ENCODE results near the gene DDAH2. TPM values are rescaled to one million over a fixed set of nuclear protein-coding genes. Genes with fewer than 3 reads are reported as not detected.
A peak's percentile ranks its signal among the peaks of the same experiment; 100 is the strongest.

The DDAH2 gene
- total RNA-seq, 1 donor from 2014 or later = 194 TPM

DNA sequence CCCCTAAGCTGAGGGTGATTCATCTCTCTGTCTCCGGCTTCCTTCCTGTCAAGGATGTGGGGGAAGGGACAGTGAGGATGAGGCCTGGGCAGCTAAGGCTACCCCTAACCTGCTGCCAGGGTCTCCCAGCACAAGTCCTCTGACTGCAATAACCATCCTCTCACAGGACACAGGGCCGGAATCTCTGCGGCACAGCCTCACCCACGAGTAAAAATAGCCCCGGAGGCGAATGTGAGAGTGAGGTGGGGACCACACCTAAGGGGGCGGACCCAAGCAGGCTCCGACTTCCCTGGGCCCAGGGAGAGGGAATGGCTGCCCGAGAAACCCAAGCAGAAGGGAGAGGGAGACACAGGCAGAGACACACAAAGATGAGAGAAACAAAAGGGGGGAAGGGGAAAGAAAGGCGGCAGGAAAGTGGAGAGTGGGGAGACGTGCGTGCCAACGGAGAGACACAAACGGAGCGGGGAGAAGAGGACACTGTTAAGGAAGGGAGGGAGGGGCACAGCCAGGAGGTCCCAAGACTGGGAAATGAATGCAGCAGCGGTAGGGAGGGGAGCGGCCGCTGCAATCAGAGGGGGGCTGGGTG is 5.8 kb upstream of the DDAH2 start:
- Mint-ChIP-seq H3K4me3 (peak overlapping the region; percentile 93), H3K9me3 (no peaks in the 10 kb centered on the region), H3K4me1 (peaks cover 79% of the 10 kb centered on the region), H3K27me3 (ENCODE audit: low read depth) (no peaks in the 10 kb centered on the region), H3K27ac (ENCODE audit: unreplicated experiment) (peak overlapping the region; percentile 100), H3K36me3 (ENCODE audit: low read depth) (peaks cover 17% of the 10 kb centered on the region)
- no peak for DNase-seq (ENCODE audit: low read depth, low spot score)
- TF ChIP-seq, protein P1, sequence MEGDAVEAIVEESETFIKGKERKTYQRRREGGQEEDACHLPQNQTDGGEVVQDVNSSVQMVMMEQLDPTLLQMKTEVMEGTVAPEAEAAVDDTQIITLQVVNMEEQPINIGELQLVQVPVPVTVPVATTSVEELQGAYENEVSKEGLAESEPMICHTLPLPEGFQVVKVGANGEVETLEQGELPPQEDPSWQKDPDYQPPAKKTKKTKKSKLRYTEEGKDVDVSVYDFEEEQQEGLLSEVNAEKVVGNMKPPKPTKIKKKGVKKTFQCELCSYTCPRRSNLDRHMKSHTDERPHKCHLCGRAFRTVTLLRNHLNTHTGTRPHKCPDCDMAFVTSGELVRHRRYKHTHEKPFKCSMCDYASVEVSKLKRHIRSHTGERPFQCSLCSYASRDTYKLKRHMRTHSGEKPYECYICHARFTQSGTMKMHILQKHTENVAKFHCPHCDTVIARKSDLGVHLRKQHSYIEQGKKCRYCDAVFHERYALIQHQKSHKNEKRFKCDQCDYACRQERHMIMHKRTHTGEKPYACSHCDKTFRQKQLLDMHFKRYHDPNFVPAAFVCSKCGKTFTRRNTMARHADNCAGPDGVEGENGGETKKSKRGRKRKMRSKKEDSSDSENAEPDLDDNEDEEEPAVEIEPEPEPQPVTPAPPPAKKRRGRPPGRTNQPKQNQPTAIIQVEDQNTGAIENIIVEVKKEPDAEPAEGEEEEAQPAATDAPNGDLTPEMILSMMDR (conservative IDR thresholded peaks at IDR 0.05) = no peak

DNA sequence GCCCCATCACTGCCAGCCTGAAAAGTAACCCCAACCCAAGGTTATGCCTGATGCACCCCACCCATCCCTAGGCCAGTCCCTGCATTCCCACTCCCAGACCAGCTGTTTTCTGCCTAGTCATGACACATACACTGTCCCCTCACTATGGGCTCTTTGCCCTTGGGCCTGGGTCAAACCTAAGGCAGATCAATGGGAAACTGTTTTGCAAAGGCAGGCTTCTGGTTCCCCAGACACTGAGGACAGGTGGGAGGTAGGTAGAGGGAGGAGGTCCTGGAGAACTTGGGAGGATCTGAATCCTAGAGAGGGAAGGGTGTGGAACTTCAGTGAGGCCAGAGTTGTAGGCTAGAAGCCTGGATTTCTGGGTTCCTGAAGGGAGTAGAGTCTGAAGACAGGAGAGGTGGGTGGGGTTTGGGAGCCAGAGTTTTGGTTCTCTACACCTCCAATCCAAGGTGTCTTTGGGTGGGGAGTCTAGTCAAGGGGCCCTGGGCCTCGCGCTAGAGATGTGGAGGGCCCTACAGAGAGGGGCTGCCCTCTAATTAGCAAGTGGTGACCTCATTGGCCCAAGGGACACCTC is 5.2 kb upstream of the DDAH2 start:
- Mint-ChIP-seq H3K36me3 (ENCODE audit: low read depth) (peaks cover 19% of the 10 kb centered on the region), H3K27ac (ENCODE audit: unreplicated experiment) (peak overlapping the region; percentile 93), H3K27me3 (ENCODE audit: low read depth) (peaks cover 2% of the 10 kb centered on the region), H3K4me1 (peaks cover 75% of the 10 kb centered on the region), H3K4me3 (peak overlapping the region; percentile 93), H3K9me3 (no peaks in the 10 kb centered on the region)
- TF ChIP-seq, protein P1 (conservative IDR thresholded peaks at IDR 0.05) = no peak
- DNase-seq (ENCODE audit: low read depth, low spot score) = no peak

DNA sequence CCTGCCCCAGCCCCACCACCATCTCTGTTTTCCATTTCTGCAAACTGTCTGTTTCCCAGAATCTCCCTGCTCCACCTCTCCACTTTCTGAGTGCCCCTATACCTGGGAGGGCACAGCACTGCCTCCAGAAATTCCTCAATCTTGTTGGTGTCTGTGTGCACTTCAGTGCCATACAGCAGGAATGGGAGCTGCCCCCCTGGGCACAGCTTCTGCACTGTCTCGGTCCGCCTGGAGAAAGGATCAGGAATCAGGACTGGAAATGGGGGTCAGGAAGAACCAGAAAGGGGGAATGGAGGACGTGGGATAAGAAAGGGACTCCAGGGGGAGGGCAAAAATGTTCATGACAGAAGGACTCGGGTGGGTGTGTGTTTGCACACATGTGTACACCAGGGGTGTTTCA is 4.6 kb upstream of the DDAH2 start:
- Mint-ChIP-seq H3K27ac (ENCODE audit: unreplicated experiment) (peak overlapping the region; percentile 43), H3K4me1 (peaks cover 75% of the 10 kb centered on the region)
- TF ChIP-seq, protein P1 (conservative IDR thresholded peaks at IDR 0.05) = no peak

DNA sequence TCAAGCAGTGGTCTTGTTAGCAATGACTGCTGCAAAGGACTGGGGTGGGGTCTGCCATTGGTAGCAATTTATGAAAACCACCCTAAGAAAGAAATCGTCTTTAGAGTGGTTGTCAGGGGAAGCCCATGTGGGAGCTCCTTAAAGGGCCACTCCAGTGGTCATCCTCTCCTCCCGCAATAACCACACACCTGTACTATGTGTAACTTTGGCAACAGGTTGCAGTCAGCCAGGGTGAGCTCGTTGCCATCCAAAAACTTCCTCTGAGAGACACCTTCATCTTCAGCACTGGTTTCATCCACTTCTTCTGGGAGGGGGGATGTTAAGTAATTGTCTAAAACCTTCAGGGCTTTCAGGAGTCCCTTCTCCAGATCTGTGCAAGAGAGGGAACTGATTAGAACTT is 2.9 kb upstream of the DDAH2 start:
- peaks cover 62% of the 10 kb centered on the region for H3K4me1 Mint-ChIP-seq
- TF ChIP-seq, protein P1 (conservative IDR thresholded peaks at IDR 0.05) = no peak
- peaks cover 4% of the 10 kb centered on the region for H3K27me3 Mint-ChIP-seq (ENCODE audit: low read depth)
- H3K27ac Mint-ChIP-seq (ENCODE audit: unreplicated experiment) = no peak overlapping the region
- no peak for DNase-seq (ENCODE audit: low read depth, low spot score)
- H3K36me3 Mint-ChIP-seq (ENCODE audit: low read depth) = peaks cover 27% of the 10 kb centered on the region
- H3K4me3 Mint-ChIP-seq = peak overlapping the region; percentile 98
- H3K9me3 Mint-ChIP-seq = no peaks in the 10 kb centered on the region

More for the DNA sequence above, 4.6 kb upstream of the DDAH2 start:
- Mint-ChIP-seq H3K27me3 (ENCODE audit: low read depth) (peaks cover 4% of the 10 kb centered on the region), H3K36me3 (ENCODE audit: low read depth) (peaks cover 21% of the 10 kb centered on the region), H3K4me3 (peak overlapping the region; percentile 93), H3K9me3 (no peaks in the 10 kb centered on the region)
- DNase-seq (ENCODE audit: low read depth, low spot score) = no peak

DNA sequence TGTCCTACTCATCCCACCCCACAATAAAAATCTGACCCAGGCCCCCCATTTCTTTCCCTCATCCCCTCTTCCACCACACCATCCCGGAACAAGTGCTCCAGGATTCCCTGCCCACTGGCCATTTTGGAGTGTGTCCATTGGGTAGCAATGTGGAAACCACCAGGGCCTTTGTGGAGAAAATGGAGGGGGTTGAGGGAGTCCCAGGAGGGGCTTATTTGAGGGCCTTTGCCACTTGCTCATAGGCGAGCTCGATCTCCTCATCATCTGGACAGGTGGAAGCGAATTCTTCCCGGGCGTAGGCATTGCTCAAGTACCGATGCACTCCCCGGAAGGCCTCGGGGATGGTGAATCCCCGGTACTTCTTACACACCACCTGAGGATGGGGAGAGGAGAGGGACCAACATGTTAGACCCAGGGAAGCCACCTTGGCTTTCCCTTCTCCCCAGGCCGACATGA is 1.6 kb upstream of the DDAH2 start:
- peaks cover 4% of the 10 kb centered on the region for H3K27me3 Mint-ChIP-seq (ENCODE audit: low read depth)
- H3K4me1 Mint-ChIP-seq = peaks cover 57% of the 10 kb centered on the region
- DNase-seq (ENCODE audit: low read depth, low spot score) = no peak
- peaks cover 40% of the 10 kb centered on the region for H3K36me3 Mint-ChIP-seq (ENCODE audit: low read depth)
- H3K9me3 Mint-ChIP-seq = no peaks in the 10 kb centered on the region
- TF ChIP-seq, protein P1 (conservative IDR thresholded peaks at IDR 0.05) = no peak
- peak overlapping the region; percentile 98 for H3K4me3 Mint-ChIP-seq
- H3K27ac Mint-ChIP-seq (ENCODE audit: unreplicated experiment) = peak overlapping the region; percentile 95
